Endothelial cell of umbilical vein (primary cell): ENCODE results near the gene CGNL1.

Experiments
- EZH2 ChIP-seq: IDR thresholded peaks from 2 replicates; pipeline ENCODE4 v1.6.1; 2012; ENCODE audit warnings: borderline replicate concordance, low read depth, mild to moderate bottlenecking, moderate library complexity, low read length, inconsistent platforms; ENCODE audit not compliant: severe bottlenecking
- TF ChIP-seq, protein P1 (sequence below): IDR thresholded peaks from 2 replicates; pipeline ENCODE4 v1.6.1; 2011; ENCODE audit not compliant: insufficient read depth, insufficient read length
- TF ChIP-seq, protein P2 (sequence below), 2 donors: IDR thresholded peaks; 1 replicate in 1 of 2; 2 replicates in 1 of 2; pipeline ENCODE4 v1.5.1; 2011; ENCODE audit warnings: low read length in 2 of 2, mild to moderate bottlenecking in 2 of 2, moderate library complexity in 2 of 2, control low read depth in 1 of 2, inconsistent platforms in 1 of 2, low read depth in 1 of 2; ENCODE audit not compliant: insufficient read depth in 1 of 2; ENCODE audit errors: extremely low read depth in 1 of 2

GRCh38 chr15:57387564-57388076 lies 11.3 kb downstream of the CGNL1 start:
- TF ChIP-seq EZH2 = no peak
- TF ChIP-seq, protein P1, sequence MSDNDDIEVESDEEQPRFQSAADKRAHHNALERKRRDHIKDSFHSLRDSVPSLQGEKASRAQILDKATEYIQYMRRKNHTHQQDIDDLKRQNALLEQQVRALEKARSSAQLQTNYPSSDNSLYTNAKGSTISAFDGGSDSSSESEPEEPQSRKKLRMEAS = no peak
- TF ChIP-seq, protein P2, sequence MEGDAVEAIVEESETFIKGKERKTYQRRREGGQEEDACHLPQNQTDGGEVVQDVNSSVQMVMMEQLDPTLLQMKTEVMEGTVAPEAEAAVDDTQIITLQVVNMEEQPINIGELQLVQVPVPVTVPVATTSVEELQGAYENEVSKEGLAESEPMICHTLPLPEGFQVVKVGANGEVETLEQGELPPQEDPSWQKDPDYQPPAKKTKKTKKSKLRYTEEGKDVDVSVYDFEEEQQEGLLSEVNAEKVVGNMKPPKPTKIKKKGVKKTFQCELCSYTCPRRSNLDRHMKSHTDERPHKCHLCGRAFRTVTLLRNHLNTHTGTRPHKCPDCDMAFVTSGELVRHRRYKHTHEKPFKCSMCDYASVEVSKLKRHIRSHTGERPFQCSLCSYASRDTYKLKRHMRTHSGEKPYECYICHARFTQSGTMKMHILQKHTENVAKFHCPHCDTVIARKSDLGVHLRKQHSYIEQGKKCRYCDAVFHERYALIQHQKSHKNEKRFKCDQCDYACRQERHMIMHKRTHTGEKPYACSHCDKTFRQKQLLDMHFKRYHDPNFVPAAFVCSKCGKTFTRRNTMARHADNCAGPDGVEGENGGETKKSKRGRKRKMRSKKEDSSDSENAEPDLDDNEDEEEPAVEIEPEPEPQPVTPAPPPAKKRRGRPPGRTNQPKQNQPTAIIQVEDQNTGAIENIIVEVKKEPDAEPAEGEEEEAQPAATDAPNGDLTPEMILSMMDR (IDR thresholded peaks at IDR 0.05; ENCODE audit: extremely low read depth in 1 of 2, insufficient read depth in 1 of 2, low read depth in 1 of 2, low read length in 2 of 2) = no peak
